NCI-H774 (cell line): ENCODE results near the gene CD180.

Source experiments
- DNase-seq: peaks from one replicate; lab custom pipeline; 2025; lab: John Stamatoyannopoulos, UW

The CD180 gene

DNA sequence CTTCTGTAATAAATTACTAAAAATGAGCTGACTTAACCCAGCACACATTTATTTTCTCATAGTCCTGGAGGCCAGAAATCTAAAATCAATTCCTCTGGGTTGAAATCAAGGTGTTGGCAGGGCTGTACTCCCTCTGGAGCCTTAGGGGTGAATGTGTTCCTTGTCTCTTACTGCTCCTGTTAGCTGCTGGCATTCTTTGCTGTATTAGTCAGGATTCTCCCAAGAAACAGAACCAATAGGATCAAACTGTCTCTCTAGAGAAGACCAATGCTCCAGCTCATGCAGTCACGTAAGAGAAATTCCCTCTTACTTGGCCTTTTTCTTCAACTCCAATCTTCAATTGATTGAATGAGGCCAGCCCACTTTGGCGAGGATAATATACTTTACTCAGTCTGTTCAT, 15.3 kb upstream of the CD180 start:
- no peak for DNase-seq

DNA sequence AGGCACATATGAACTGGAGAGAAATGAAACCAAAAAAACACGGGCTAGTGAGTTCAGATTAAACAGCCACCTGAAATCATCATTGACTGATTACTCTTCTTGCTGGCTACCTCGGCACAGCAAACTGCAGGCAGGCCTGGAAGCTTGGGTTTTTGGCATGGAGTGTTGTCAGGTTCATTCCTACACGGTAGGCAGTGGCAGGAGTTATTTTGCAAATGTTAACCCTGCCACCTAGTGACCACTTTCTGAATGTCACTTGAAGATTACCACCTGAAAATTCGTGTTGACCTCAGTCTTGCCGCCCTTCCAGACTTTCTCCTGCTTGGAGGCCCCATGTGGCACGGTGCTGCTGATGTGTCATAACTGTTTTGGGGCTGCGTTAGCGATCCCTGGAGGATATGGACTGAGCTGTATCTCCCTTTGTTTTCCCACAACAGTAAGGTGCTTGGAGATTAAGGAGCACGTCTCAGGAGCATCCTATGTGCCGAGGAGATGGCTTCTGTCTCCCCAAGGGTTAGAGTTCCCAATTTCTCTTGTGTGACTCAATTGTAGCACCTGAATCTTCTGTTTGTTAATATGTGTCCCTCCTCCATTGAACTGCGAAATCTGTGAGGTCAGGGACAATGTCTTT, 12.7 kb upstream of the CD180 start:
- DNase-seq, result peak; percentile 71

DNA sequence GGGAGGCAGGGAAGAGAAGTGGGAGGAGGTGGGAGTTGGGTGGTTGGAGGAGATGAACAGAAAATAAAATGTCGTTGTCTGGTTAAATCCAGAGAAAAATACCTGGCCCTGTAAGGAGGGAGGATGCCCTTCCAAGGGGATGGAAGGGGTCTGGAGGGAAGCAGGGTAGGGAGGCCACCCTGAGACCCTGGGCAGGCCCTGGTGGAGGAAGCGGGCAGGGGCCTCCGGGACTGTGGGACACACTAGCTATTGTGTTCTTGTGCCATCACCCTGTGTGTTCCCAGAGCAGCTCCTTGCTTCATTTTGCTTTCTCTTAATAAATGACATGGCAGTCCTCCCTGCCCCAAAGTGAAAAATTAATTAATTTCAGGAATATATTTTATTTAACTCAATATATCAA, 11.8 kb upstream of the CD180 start:
- no peak for DNase-seq

DNA sequence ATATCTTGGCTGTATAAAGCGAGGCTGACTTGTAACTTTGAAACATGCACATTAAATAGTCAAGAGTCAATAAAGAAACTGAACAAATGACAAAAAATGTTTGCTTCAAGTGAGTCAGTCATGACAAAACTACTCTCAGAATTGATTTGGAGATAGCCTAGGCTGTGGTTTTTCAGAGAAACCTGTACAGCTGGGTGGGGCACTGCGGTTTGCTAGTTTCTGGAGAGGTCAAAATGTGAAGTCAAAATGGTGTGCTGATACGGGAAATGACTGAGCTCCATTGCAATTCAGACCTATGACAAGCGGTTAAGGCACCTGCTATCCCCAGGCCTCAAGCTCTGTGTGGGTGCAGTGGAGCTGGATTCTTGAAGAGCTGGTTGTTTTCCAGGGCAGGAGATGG, 10.3 kb upstream of the CD180 start:
- no peak for DNase-seq

DNA sequence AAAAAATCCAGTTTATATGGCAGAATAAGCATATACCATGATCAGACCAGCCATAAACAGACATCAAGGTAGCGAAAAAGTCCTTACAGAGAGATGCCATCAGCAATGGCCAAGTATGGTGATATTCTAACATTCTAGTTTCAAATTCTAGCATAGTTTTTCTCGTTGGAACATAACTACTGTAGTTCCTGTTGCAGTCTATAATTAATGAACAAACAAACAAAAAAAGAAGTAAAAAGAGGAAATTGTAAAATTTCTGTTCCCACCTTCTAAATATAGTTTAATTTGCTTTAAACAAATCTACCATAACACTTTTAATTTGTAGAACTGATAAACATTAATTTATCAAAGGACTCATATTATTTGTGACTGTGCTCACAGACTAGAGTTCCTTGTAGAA, 9.9 kb upstream of the CD180 start:
- DNase-seq, result no peak

DNA sequence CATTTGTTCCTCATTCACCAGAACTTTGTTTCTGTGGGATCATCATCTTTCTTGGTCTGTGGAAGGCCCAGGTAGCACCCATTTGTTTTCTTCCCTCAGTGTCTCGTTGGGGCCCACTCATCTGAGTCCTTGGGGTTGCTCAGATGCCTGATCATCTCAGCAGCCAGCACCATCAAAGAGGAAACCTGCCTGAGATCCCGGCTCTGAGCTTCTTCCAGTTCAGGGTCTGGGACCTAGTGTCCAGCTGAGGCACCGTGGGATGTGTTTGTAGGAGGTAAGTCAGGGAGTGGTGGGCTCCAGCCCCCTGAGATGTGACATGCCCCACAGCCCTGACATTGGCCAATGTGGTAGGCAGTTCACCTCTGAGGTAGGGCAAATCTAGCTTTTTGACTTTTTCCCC, 9.4 kb upstream of the CD180 start:
- no peak for DNase-seq

DNA sequence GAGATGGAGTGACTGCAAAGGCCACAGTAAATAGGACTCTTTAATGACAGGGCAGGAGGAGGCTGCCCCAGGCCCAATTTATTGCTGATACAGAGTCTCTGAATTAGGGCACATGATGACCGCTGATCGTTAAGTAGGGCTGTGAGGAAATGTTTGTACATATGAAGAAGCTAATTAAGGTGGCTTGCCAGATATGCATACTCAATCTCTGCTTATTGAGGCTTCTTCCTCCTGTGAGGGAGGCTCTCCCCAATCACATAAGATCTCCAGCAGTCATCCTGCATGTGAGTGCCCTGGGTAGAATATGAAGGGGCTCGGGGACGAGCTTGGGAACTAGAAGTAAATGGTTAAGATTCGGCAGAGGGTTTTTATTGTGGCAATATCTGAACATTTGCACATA, 8.2 kb upstream of the CD180 start:
- no peak for DNase-seq

DNA sequence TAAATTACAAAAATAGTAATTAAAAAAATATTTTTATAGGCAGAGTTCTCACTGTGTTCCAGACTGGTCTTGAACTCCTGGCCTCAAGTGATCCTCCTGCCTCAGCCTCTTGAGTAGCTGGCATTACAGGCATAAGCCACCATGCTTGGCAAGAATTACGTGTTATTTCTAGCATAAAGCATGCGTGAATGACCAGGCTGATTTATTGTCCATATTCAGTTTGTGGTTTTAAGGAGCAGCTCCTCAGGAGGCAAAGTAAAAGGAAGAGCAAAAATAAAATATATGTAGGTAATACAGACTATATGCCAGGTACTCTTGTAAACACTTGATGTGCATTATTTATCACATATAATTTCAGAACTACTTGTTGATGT, 7.1 kb upstream of the CD180 start:
- no peak for DNase-seq

DNA sequence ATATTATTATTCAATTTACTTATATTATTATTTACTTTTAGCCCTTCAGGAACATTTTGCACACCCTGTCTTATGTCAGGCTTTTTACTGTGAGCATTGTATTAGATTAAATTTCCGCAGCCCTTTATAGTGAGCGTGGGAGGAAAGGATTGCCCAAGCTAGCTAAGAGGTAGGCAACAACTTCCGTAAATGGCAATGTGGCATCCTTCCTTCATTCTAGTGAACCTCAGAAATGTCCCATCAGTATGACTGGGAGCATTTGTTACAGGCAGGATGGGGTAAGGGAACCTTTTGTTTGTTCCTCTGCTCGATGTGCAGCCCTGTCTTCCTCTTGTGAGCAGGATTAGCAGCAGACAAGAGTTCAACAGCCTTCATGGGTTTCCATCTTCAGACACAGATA, 6.2 kb upstream of the CD180 start:
- DNase-seq, result no peak

DNA sequence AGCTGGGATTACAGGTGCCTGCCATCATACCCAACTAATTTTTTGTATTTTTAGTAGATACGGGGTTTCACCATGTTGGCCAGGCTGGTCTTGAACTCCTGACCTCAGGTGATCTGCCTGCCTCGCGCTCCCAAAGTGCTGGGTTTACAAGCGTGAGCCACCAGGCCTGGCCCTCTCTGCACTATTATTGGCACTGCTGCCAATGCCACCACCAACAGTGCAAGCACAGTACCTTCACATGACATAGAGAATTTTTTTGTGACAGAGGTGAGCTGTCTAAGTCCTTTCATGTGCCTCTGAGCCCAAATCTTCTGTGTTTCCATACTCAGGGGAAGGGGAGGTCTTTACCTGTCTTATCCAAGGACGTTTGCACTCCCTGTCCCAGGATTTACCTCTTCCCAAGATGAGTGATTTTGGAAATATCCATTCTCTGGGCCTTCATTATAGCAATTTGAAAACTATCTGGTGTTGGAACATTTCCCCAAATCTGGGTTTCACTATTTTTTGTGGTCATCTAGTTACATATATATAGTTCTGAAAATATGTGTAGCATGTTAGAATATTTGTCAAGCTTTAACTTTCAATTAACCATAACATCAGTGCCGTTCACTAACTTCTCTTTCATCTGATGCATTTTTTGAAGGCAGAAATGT, 5.4 kb upstream of the CD180 start:
- no peak for DNase-seq

DNA sequence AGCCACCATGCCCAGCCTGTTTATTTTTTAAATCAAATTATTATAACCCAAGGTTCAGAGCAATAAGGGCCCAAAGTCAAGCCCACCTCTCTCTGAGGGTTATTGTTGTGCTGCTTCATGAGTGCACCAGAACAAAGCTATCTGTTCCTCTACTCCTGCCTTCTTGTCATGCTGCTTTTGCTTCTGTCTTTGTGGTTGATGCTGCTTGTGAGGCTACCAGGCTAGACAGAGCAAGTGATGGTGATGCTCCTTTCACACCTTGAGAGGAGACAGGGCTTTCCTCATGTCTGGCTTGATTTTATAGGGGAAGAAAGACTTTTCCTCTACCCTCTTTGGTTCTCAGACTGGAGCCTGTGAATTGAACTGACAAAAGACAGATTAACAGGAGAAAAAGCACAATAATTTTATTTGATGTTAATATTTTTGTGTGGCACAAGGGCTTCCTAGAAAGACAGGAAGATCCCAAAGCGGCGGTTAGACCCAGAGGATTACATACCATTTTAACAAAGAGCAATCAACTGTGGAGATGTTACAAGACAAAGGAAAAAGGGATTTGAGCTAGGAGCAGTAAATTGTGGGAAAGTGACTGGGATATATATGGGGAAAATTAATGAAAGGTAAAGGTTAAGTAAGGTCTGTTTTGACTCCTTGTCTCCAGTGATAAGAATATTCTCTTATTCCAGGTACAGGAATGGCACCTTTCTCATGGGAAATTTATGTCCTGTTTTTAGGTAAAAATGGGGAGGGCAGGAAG, 4.4 kb upstream of the CD180 start:
- no peak for DNase-seq

DNA sequence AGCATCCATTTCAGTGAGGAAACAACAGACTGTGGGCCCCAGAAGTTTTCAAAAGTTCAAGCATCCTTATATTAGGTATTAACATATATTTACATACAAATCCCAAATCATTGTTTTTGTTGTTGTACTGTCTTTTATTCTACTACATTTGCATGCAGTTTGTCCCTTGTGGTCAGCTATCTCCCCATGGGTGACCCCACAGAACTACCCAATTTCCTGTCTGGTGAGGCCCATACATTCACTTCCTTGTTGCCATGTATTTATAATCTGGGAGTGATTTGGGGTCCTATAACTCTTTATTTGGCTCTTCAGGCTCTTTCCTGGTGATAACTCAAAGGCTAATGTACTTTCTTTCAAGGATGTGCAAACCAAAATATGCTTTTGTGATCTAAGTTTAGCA, 3.3 kb upstream of the CD180 start:
- DNase-seq, result no peak

DNA sequence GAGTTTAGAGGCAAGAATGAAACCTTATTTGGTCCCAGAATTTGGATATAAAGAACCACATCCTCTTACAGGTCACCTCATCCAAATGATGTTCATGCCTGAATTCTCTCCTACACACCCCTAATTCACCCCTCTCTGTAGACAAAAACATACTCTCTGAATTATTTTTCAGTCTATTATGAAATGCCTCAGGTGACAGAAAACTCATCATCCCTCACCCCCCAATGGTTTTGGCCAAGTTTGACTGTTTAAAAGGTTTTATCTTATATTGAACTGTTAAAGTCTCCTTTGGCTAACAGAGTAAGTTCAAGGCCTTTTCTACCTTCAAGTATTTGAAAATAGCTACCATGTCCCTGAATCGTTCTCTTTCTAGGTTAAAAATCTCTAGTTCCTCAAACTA, 2.3 kb upstream of the CD180 start:
- DNase-seq, result no peak

DNA sequence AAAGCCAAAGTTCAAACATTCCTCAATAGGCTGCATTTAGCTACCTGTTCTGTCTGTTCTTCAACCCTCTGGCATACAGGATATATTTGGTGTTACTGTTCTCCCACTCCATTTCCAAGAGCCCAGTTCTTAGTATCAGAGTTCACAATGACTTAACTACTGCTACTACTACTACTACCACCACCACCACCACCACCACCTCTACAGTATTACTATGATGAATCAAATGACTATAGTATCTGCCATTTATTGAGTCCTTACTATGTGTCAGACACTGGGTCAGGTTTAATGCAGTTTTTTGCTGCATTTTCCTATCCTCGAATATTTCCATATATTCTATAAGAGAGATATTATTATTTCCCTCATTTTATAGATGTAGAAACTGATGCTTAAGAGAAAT, 937 bp upstream of the CD180 start:
- no peak for DNase-seq

DNA sequence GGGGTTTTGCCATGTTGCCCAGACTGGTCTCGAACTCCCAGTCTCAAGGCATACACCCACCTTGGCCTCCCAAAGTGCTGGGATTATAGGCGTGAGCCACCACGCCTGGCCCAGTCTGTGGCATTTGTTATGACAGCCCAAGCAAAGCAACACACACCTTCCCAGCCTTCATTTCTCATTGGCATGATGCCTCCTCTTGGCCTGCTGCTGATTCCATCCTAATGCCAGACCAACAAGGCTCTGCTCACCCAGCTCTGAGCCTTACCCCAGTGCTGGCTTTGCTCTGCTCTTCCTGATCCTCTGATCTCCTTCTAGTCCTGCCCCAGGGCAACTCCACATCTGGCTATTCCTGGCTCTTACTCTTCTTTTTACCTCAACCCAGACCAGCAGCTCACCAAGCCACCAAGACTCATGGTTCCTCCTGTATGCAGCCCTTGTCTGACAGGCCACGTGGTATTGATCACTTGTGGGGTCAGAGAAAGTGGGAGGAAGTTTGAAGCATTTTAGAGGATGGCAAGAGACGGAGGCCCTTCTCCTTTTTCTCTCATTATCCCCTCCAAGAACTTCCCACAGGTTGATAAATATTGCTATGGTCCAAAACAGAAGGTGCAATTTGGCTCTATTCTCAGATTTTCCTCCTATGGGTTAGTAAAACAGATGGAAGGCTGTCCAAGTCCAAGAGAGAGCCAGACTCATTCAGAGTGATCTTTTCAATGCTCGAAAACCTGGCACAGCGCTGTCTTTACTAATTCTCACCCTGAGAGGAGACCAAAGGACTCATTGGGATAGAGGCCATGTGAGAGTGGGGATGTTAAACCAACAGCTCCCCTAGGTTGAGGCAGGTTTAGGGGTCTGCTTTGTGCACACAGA, 958 bp downstream of the CD180 start:
- DNase-seq, result no peak

DNA sequence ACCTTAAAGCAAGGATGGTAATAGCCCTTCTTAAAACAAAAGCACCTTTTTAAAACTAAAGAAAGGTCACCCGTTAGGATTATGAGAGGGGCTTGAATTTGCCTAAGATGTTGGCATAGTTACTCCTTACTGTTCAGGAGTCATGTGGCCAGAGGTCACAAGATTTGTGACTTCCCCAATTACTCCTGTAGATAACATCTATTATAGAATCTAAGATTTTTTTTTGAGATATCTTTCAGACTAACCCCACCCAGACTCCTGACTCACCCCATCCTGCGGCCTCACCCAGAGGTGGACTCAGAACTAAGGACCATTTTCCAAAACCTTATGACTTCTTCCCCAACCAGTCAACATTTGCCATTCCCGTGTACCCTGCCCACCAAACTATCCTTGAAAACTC, 2.4 kb downstream of the CD180 start:
- no peak for DNase-seq

DNA sequence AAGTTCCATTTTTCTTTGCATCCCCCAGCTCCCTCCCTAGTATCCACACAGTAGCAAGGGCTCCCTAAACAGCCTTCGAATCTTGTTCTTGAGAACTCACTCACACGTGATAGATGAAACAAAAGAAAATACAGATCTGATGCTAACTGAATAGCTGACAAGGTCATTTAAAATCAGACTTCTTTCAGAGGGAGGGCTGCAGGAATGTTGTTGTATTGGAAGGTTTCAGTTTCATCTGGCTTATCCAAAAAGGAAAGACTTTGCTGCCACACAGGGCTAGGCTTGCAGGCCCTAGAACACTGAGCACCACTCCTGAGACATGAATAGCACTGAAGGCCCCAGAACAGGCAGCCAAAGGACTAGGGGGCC, 3.2 kb downstream of the CD180 start:
- no peak for DNase-seq

DNA sequence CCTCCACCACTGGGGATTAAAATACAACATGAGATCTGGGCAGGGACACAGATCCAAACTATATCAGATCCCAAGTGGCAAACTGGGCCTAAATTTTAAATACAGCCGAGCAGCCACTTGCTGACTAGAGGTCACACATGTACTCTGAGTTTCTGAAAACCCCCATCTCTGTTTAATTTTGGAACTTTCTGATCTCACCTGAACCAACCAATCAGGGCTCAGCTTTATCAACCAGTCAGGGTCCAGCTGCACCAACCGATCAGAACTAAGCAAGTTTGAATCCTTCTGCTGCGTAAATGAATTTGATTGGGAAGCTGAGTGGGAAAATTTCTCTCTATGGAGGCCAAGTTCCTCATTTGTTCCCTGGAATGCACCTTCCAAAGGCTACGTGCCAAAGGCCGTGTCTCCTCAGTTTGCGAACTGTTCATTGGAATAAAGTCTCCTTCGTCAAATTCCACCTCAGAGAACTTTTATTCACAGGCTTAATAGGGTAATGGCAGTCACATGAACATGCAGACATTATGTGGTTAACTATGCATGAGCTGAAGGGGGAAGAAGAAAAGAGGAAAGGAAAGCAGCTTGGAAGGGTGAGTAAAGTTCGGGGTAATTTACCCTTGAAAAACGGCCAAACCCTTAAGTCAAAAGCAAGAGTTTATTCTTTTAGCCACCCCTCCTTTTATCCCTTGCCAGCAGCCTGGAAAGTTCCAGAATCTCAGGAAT, 3.7 kb downstream of the CD180 start:
- no peak for DNase-seq

DNA sequence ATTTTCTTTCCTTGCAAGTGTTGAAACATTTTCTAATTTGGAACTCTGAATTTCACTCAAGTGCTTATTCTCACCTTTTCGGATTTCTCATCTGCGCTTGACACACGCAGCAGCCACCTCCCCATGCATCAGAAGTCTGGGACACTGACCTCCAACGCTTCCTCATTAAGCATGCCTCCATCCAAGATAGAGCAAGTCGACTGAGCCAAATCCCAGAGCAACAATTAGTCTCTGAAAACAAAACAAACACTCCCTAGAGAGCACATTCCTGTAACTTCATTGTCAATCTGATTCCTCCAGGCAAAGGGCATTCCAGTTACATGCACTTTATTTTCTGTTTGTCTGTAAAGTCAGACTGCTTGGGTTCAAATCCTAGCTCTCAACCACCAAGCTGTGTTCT, 5.7 kb downstream of the CD180 start:
- DNase-seq, result no peak

DNA sequence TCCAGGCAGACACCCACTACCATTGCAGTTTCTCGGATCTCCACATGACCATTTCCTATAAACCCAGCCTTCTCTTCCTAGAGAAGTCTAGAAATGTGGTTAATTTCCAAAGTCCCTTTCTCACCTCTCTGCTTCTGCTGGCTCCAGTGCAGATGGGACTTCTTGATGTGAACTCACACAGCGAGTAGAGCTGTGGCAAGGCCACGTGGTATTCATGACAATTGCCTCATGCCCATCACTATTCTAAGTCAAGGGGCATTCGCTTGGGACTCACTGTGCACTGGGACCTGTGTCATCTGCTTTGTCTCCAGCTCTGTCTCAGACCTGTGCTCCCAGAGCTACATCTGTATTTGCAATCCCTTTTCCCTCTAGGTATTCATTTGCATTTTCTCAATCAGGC, 6.2 kb downstream of the CD180 start:
- DNase-seq, result no peak

DNA sequence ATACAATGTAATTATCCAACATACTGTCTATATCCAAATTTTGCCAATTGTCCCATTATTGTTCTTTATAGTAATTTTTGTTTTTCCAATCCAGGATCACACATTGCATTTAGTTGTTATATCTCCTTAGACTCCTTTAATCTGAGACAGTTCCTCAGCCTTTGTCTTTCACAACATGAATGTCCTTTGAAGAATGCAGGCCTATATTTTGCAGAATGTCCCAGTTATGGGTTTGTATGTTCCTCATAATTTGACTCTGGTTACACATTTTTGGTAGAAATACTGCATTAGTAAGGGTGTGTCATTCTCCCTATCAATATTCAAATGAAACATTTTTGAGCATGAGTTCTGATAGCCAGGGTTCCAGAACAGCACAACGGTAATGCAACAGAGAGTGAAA, 6.7 kb downstream of the CD180 start:
- DNase-seq, result no peak

DNA sequence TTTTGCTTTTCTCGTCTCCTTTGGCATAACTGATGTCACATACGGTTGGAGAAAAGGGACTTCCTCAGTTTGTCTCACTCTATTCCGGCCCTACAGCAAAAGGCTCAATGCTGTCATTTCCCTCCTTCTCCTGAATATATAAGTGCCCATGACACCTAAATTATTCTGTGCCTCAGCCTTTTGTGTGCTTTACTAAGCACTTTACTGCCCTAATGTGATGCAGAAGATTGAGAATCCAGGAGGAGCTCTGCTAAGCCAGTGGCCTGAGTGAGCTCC, 7.6 kb downstream of the CD180 start:
- DNase-seq, result no peak
